Esophagus squamous epithelium (tissue), 5 donors: ENCODE data around the gene KIF3C. TPM values are rescaled to one million over a fixed set of nuclear protein-coding genes. Genes with fewer than 3 reads are reported as not detected.

Source experiments
- DNase-seq: peaks from one replicate; lab custom pipeline; 2025; lab: John Stamatoyannopoulos, UW
- H3K27ac ChIP-seq, 4 donors: fragments of 200-600 bp; sonication (generic); one replicate each; pipeline ENCODE4 v1.5.1; 2016 to 2019; ENCODE audit warnings: mild to moderate bottlenecking in 1 of 4
- H3K27me3 ChIP-seq, 4 donors: fragments of 200-600 bp; sonication (generic); 1 replicate in 3 of 4; 2 replicates in 1 of 4; pipeline versions ENCODE4 v1.5.1 to v1.6.0; 2017 to 2021; ENCODE audit warnings: antibody characterized with exemption in 1 of 4
- H3K36me3 ChIP-seq, 3 donors: fragments of 200-600 bp; sonication (generic); one replicate each; pipeline ENCODE4 v1.5.1; 2016 to 2019
- H3K4me1 ChIP-seq, 3 donors: fragments of 200-600 bp; sonication (generic); one replicate each; pipeline ENCODE4 v1.5.1; 2017 to 2019
- H3K4me3 ChIP-seq, 4 donors: fragments of 200-600 bp; sonication (generic); 1 replicate in 3 of 4; 2 replicates in 1 of 4; pipeline ENCODE4 v1.5.1; 2016 to 2019; ENCODE audit warnings: mild to moderate bottlenecking in 2 of 4, moderate library complexity in 1 of 4
- H3K9me3 ChIP-seq, 3 donors: fragments of 200-600 bp; sonication (generic); one replicate each; pipeline ENCODE4 v1.5.1; 2016 to 2019
- POLR2A ChIP-seq, 4 donors: fragments of 450-650 bp; IDR thresholded peaks; one replicate each; pipeline ENCODE4 v1.6.1; 2017; ENCODE audit warnings: antibody characterized with exemption in 4 of 4, mild to moderate bottlenecking in 4 of 4, moderate library complexity in 3 of 4
- WGBS, 2 donors: methylation state at CpG; one replicate each; pipeline ENCODE4 v1.1.5; 2018; 5-methylcytosine and 5-hydroxymethylcytosine counted together
- intact Hi-C: fragments of 100-400 bp; cut with DNase I; formaldehyde crosslinking; loops from one replicate; pipeline ENCODE4 v1.15.0; 2022
- total RNA-seq, 4 donors: library from RNA; depleted of rRNA; stranded (reverse); fragments of >200 nt; gene quantifications; one replicate each; pipeline ENCODE4 v1.1.0, GENCODE V29; 2016
- TF ChIP-seq, protein P1 (sequence below), 6 experiments: fragments of 450-650 bp in 4 of 6; fragments of 200-600 bp in 2 of 6; sonication (generic) in 2 of 6; IDR thresholded peaks; one replicate each; pipeline ENCODE4 v1.5.1; 2016 to 2019; ENCODE audit warnings: antibody characterized with exemption in 6 of 6, mild to moderate bottlenecking in 4 of 6, moderate library complexity in 4 of 6
- donor health status: DM: yes; HTN: yes; CAD: no.

The KIF3C gene
- total RNA-seq, 4 donors from 2014 or later: 1.3 to 3.4 (median 1.8) TPM

DNA sequence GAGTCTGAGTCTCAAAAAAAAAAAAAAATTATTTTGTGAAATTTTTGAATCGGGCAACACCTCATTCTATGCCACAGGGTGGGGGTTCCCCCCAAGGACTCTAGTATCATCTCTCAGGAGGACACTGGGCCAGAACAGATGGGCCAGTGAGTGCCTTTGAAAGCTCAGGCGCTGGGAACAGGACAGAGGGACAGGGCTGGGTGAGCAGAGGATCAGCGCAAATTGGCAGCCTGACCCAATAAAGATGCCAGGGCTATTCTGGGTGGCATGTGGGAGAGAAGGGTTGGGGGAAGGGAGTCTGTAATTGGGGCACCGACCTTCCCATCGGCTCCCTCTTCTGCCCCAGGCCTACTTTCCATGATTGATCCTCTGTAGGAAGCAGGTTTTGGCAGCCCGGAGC, 44.0 kb downstream of the KIF3C start:
- Histone ChIP-seq H3K27ac (no peak overlapping the region), H3K4me1 (peaks cover 0 to 11% (median 0%) of the 10 kb centered on the region in 3 donors), H3K36me3 (no peaks in the 10 kb centered on the region), H3K4me3 (no peak overlapping the region), H3K9me3 (no peaks in the 10 kb centered on the region), H3K27me3 (no peaks in the 10 kb centered on the region)
- 74 to 88% methylated on average over 3 to 6 of the region's 6 CpGs for WGBS, 2 donors
- intact Hi-C loops: no loop called here
- TF ChIP-seq, protein P1, sequence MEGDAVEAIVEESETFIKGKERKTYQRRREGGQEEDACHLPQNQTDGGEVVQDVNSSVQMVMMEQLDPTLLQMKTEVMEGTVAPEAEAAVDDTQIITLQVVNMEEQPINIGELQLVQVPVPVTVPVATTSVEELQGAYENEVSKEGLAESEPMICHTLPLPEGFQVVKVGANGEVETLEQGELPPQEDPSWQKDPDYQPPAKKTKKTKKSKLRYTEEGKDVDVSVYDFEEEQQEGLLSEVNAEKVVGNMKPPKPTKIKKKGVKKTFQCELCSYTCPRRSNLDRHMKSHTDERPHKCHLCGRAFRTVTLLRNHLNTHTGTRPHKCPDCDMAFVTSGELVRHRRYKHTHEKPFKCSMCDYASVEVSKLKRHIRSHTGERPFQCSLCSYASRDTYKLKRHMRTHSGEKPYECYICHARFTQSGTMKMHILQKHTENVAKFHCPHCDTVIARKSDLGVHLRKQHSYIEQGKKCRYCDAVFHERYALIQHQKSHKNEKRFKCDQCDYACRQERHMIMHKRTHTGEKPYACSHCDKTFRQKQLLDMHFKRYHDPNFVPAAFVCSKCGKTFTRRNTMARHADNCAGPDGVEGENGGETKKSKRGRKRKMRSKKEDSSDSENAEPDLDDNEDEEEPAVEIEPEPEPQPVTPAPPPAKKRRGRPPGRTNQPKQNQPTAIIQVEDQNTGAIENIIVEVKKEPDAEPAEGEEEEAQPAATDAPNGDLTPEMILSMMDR (IDR thresholded peaks at IDR 0.05): no peak
- no peak for TF ChIP-seq POLR2A (IDR thresholded peaks at IDR 0.05)
- no peak for DNase-seq

DNA sequence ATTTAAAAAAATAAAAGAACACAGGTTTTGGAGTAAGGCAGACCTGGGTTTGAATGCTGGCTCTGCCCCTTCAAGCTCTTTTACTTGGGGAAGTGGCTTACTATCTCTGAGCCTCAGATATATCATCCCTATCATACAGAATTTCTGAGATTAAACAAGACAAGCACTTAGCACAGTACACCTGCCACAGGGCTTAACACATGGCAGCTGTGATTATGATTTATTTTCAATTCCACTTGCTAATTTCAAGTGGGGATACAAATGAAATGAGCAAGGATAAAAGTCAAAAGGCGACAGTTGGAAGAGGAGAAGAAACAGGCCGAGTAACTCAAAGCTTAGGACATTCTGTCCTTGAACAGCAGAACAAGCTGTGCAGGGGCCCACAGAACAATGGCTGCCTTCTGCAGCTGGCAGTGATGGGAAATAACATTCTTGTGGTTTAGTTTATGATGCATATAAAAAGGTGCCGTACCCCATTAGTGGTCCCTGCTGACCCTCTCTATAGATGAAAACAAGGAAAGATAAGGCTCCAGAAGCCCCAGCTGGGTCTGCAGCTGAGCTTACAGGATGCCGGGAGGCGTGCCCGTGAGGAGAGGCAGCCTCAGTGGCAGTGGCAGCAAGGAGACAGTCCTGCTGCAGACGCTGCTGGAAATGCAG, 45.3 kb downstream of the KIF3C start:
- Histone ChIP-seq H3K4me1 (peaks cover 0 to 11% (median 0%) of the 10 kb centered on the region in 3 donors), H3K36me3 (no peaks in the 10 kb centered on the region), H3K9me3 (no peaks in the 10 kb centered on the region), H3K4me3 (no peak overlapping the region), H3K27ac (peak overlapping the region in 1 of 4 donors; percentile 70), H3K27me3 (no peaks in the 10 kb centered on the region)
- intact Hi-C loops: no loop called here
- TF ChIP-seq POLR2A (IDR thresholded peaks at IDR 0.05): no peak
- TF ChIP-seq, protein P1 (IDR thresholded peaks at IDR 0.05): no peak
- 78 to 86% methylated on average over 7 of the region's 7 CpGs for WGBS, 2 donors
- no peak for DNase-seq

DNA sequence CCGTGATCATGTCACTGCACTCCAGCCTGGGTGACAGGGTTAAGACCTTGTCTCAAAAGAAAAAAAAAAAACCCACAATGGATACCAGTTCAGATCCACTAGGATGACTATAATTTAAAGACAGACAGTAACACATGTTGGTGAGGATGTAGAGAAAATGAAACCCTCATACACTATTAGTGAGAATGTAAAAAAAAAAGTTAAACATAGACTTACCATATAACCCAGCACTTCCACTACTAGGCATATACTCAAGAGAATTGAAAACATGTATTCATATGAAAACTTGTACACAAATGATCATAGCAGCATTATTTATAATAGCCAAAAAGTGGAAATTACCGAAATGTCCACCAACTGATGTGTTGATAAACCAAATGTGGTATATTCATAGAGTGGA, 48.7 kb downstream of the KIF3C start:
- no peak for DNase-seq
- peaks cover 0 to 12% (median 0%) of the 10 kb centered on the region in 3 donors for H3K36me3 ChIP-seq
- H3K9me3 ChIP-seq: no peaks in the 10 kb centered on the region
- H3K27ac ChIP-seq: no peak overlapping the region
- TF ChIP-seq POLR2A (IDR thresholded peaks at IDR 0.05): no peak
- TF ChIP-seq, protein P1 (IDR thresholded peaks at IDR 0.05): no peak
- H3K4me1 ChIP-seq: peaks cover 0 to 11% (median 0%) of the 10 kb centered on the region in 3 donors
- H3K27me3 ChIP-seq: no peaks in the 10 kb centered on the region
- WGBS, 2 donors: 76 to 88% methylated on average over 2 of the region's 2 CpGs
- H3K4me3 ChIP-seq: no peak overlapping the region
- intact Hi-C loops: no loop called here

DNA sequence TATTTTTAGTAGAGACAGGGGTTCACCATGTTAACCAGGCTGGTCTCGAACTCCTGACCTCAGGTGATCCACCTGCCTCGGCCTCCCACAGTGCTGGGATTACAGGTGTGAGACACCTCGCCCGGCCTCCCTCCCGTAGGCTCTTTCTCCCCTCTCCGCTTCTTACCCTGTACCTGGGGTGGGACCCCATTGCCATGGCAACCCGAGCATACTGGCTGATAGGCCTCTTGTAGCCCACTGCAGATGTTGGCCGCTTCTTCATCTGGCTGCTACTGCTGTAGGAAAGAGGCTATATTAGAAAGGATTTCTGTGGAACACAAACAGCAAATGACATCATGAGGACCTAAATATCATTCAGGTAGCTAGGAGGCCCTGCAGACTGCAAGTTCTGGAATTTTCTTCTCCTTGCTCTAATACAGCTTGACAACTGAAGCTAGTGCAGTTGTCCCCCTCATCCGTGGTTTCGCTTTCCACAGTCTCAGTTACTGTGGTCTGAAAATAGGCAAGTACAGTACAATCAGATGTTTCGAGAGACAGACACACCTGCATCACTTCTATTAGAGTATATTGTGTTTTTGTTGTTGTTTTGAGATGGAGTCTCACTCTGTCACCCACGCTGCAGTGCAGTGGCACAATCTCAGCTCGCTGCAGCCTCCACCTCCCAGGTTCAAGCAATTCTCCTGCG, 52.4 kb downstream of the KIF3C start:
- Histone ChIP-seq H3K9me3 (no peaks in the 10 kb centered on the region), H3K27me3 (no peaks in the 10 kb centered on the region), H3K36me3 (peaks cover 0 to 27% (median 0%) of the 10 kb centered on the region in 3 donors), H3K4me3 (no peak overlapping the region), H3K27ac (no peak overlapping the region), H3K4me1 (no peaks in the 10 kb centered on the region)
- intact Hi-C loops: no loop called here
- TF ChIP-seq, protein P1 (IDR thresholded peaks at IDR 0.05): no peak
- TF ChIP-seq POLR2A (IDR thresholded peaks at IDR 0.05): no peak
- no peak for DNase-seq
- WGBS, 2 donors: 90 to 94% methylated on average over 13 to 14 of the region's 14 CpGs

DNA sequence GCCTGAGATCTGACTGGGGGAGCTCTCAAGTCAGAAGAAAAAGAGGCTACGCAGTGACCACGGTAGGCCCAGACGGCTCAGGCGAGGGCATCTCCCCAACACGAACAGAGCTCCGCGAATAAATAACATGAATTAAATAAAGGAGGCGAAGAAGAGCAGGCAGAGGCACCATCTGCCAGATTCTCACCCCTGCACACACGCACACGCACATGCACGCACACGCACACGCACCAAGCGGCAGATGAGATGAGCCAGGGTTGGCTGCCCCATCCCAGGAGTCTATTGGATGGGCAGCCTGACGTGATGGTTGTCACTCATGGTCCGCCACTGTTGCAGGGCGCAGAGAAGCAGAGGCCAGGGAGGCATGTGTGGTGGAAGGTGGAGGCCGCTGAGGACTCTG, 53.6 kb downstream of the KIF3C start:
- DNase-seq: no peak
- Histone ChIP-seq H3K9me3 (no peaks in the 10 kb centered on the region), H3K27ac (no peak overlapping the region), H3K27me3 (no peaks in the 10 kb centered on the region), H3K4me3 (no peak overlapping the region), H3K4me1 (no peaks in the 10 kb centered on the region), H3K36me3 (peaks cover 0 to 27% (median 0%) of the 10 kb centered on the region in 3 donors)
- 93 to 97% methylated on average over 15 to 18 of the region's 18 CpGs for WGBS, 2 donors
- TF ChIP-seq POLR2A (IDR thresholded peaks at IDR 0.05): no peak
- TF ChIP-seq, protein P1 (IDR thresholded peaks at IDR 0.05): no peak
- intact Hi-C loops: no loop called here
